LNCaP clone FGC (cell line): ENCODE data around the gene MS4A1.

Experiments used
- DNase-seq: peaks from one replicate; pipeline ENCODE4 v3.0.0-alpha.2; 2011; ENCODE audit warnings: low read depth
- H3K4me3 ChIP-seq: 2 replicates; pipeline ENCODE4 v1.5.1; 2011; ENCODE audit warnings: mild to moderate bottlenecking, low read depth, low read length, control low read depth
- TF ChIP-seq, protein P1 (sequence below): IDR thresholded peaks from 2 replicates; pipeline ENCODE4 v1.5.1; 2012; ENCODE audit warnings: mild to moderate bottlenecking; ENCODE audit not compliant: control insufficient read depth, insufficient read depth; ENCODE audit errors: extremely low read depth

MS4A1 gene

DNA sequence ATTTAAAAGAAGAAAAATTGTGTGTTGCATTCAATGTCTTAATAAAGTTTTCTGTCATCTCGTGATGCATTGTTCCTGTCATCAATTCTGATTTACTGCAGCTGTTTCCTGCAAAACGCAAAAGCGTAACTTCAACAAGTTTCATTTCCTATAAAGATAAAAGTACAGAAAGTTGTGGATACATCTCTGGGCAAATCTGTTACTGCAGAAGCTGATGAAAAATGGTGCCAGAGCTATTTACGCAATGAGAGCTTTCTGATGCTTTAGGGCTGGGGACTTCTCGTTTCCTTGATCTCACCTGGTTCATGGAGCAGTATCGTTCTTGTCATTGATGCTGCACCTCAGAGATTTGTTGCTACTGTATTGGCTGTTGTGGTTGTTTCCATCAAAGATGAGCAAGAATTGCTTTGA is 21.4 kb downstream of the MS4A1 start:
- TF ChIP-seq, protein P1, sequence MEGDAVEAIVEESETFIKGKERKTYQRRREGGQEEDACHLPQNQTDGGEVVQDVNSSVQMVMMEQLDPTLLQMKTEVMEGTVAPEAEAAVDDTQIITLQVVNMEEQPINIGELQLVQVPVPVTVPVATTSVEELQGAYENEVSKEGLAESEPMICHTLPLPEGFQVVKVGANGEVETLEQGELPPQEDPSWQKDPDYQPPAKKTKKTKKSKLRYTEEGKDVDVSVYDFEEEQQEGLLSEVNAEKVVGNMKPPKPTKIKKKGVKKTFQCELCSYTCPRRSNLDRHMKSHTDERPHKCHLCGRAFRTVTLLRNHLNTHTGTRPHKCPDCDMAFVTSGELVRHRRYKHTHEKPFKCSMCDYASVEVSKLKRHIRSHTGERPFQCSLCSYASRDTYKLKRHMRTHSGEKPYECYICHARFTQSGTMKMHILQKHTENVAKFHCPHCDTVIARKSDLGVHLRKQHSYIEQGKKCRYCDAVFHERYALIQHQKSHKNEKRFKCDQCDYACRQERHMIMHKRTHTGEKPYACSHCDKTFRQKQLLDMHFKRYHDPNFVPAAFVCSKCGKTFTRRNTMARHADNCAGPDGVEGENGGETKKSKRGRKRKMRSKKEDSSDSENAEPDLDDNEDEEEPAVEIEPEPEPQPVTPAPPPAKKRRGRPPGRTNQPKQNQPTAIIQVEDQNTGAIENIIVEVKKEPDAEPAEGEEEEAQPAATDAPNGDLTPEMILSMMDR: no peak
- H3K4me3 ChIP-seq: no peak overlapping the region
- no peak for DNase-seq

GRCh38 chr11:60482361-60482760 is 26.7 kb downstream of the MS4A1 start:
- H3K4me3 ChIP-seq: no peak overlapping the region
- TF ChIP-seq, protein P1: no peak
- no peak for DNase-seq

DNA sequence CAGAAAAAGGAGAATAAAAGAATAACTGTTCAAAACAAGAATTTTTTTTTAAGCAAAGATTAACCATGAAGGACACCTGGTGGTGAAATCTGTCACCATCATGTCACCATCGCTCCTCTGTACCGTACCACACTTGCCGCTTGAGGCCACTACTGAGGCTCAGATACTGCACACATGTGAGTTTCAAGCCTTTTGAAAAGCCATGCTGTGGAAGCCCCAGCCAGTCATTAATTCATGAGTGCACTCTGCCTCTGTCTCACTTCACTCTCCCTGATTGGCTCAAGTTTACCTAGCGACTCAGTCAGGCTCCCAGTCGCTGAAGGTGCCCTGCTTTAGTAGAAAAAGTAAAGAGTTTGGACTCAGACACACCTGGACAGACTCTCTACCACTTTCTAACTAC is 30.3 kb downstream of the MS4A1 start:
- no peak overlapping the region for H3K4me3 ChIP-seq
- peak; percentile 56 for DNase-seq
- TF ChIP-seq, protein P1: peak; percentile 98

- TF ChIP-seq, protein P1: no peak
- no peak within 1 kb of the TSS for H3K4me3 ChIP-seq
- peak; percentile 26 for DNase-seq
These were observed 36.9 kb downstream of the MS4A1 start, which contains the start of gene MS4A12 for GRCh38 chr11:60492488-60493009. Gene MS4A12 (plus strand): TSS chr11:60492778. CDS start chr11:60497319, 4,541 bp downstream.

GRCh38 chr11:60493454-60493853 is 37.8 kb downstream of the MS4A1 start:
- TF ChIP-seq, protein P1: no peak
- no peak for DNase-seq
- no peak overlapping the region for H3K4me3 ChIP-seq

GRCh38 chr11:60498399-60498798 is 42.8 kb downstream of the MS4A1 start:
- no peak for DNase-seq
- TF ChIP-seq, protein P1: no peak
- H3K4me3 ChIP-seq: no peak overlapping the region

DNA sequence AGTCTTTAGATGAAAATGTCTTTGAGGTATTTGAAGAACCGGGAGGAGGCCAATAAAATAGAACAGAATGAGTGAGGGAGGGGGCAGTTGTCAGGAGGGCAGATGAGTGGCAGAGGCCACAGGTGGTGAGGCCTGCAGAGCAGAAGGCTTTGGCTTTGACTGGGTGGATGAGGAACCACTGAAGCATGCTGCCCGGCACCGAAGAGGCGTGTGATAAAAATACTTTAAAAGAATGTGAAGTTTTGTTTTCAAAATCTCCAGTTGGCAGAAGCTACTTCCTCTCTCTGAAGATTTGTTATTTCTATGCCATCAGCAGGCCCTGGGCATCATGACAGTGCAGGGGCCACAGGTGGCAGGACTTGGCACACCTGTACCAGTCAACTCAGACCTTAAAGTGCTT is 43.2 kb downstream of the MS4A1 start:
- no peak overlapping the region for H3K4me3 ChIP-seq
- no peak for DNase-seq
- TF ChIP-seq, protein P1: no peak
